Measurements from ENCODE around the gene ADAMTS17. TPM values are rescaled to one million over a fixed set of nuclear protein-coding genes. Genes with fewer than 3 reads are reported as not detected.

ADAMTS17 gene
- total RNA-seq, 1 experiment from 2014 or later = 4.2 TPM

DNA sequence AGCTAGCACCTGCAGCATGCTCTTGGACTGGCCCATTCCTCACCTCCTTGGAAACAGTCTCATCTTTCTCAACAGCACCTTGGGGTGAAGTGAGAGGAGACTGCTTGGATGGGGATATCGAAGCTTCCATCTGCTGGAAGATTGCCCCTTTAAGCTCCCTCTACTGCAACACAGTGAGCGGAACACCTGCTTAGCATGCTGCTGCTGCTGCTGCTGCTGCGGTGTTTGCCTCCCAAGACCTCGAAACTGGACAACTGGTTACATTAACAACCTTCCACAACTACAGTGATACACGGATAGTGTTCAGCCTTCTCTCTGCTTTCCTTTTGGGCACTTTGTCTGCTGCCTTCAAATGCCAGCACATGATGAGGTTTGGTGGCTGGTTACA is 354.7 kb downstream of the ADAMTS17 start:
- H3K9me2 ChIP-seq (ENCODE audit: insufficient read depth) = no peaks in the 10 kb centered on the region
- no peaks in the 10 kb centered on the region for H3K79me2 ChIP-seq (ENCODE audit: insufficient read depth, low read length)
- no peak overlapping the region for H2AFZ ChIP-seq (ENCODE audit: low read depth, low read length, poor library complexity, severe bottlenecking)
- CTCF ChIA-PET = no interaction called here
- no peak overlapping the region for H3K9ac ChIP-seq (ENCODE audit: low read length)
- no peaks in the 10 kb centered on the region for H3K27me3 ChIP-seq (ENCODE audit: insufficient read depth, low read length)
- ATAC-seq = no peak
- no peaks in the 10 kb centered on the region for H3K4me1 ChIP-seq (ENCODE audit: control insufficient read depth in 1 of 2, insufficient read depth in 2 of 2, low read length in 2 of 2)
- no peak for DNase-seq (ENCODE audit: low read depth, low spot score)
- no peaks in the 10 kb centered on the region for H3K9me3 ChIP-seq (ENCODE audit: control insufficient read depth in 1 of 2, insufficient read depth in 1 of 2, low read depth in 1 of 2, low read length in 2 of 2)
- H3K36me3 ChIP-seq (ENCODE audit: control insufficient read depth in 1 of 2, insufficient read depth in 2 of 2, low read length in 2 of 2) = no peaks in the 10 kb centered on the region
- RAD21 ChIA-PET (ENCODE audit: low non-redundant PET in 1 of 2, low total read pairs in 2 of 2, uncharacterized antibody in 2 of 2, unreplicated experiment in 2 of 2) = no interaction called here
- H3K27ac ChIP-seq (ENCODE audit: low read depth, low read length) = no peak overlapping the region
- no peak overlapping the region for H3K4me2 ChIP-seq (ENCODE audit: low read length)
- POLR2A ChIA-PET = no interaction called here
- TF ChIP-seq ZNF274 (IDR thresholded peaks at IDR 0.05; ENCODE audit: low read depth, low read length) = no peak
- TF ChIP-seq FOSL1 (IDR thresholded peaks at IDR 0.05; ENCODE audit: low read depth) = no peak
- TF ChIP-seq, protein P1, sequence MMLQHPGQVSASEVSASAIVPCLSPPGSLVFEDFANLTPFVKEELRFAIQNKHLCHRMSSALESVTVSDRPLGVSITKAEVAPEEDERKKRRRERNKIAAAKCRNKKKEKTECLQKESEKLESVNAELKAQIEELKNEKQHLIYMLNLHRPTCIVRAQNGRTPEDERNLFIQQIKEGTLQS (IDR thresholded peaks at IDR 0.05) = no peak
- no peak for TF ChIP-seq ZFX (IDR thresholded peaks at IDR 0.05)
- no peak for TF ChIP-seq RAD21 (IDR thresholded peaks at IDR 0.05; ENCODE audit: low read depth)
- TF ChIP-seq ELF1 (IDR thresholded peaks at IDR 0.05; ENCODE audit: borderline replicate concordance, low read depth) = no peak
- TF ChIP-seq SP1 (IDR thresholded peaks at IDR 0.05; ENCODE audit: low read depth) = no peak
- no peak for TF ChIP-seq YY1 (IDR thresholded peaks at IDR 0.05; ENCODE audit: extremely low read depth, insufficient replicate concordance, low read depth, low read length)
- TF ChIP-seq, protein P2, sequence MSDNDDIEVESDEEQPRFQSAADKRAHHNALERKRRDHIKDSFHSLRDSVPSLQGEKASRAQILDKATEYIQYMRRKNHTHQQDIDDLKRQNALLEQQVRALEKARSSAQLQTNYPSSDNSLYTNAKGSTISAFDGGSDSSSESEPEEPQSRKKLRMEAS (IDR thresholded peaks at IDR 0.05) = no peak
- no peak for TF ChIP-seq SIN3A (IDR thresholded peaks at IDR 0.05; ENCODE audit: low read depth)
- TF ChIP-seq, protein P3, sequence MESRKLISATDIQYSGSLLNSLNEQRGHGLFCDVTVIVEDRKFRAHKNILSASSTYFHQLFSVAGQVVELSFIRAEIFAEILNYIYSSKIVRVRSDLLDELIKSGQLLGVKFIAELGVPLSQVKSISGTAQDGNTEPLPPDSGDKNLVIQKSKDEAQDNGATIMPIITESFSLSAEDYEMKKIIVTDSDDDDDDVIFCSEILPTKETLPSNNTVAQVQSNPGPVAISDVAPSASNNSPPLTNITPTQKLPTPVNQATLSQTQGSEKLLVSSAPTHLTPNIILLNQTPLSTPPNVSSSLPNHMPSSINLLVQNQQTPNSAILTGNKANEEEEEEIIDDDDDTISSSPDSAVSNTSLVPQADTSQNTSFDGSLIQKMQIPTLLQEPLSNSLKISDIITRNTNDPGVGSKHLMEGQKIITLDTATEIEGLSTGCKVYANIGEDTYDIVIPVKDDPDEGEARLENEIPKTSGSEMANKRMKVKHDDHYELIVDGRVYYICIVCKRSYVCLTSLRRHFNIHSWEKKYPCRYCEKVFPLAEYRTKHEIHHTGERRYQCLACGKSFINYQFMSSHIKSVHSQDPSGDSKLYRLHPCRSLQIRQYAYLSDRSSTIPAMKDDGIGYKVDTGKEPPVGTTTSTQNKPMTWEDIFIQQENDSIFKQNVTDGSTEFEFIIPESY (IDR thresholded peaks at IDR 0.05; ENCODE audit: extremely low read depth, insufficient replicate concordance, low read length) = no peak
- TF ChIP-seq EZH2 (IDR thresholded peaks at IDR 0.05) = no peak
- intact Hi-C loops (cut with micrococcal nuclease) = no loop called here
- H3K4me3 ChIP-seq (replicated peaks in 1 of 2; ENCODE audit: low read depth in 1 of 2, low read length in 2 of 2) = no peak overlapping the region
- no peaks in the 10 kb centered on the region for H4K20me1 ChIP-seq (ENCODE audit: insufficient read depth)
- no TSS peak for BruUV-seq (replicated peaks)

Data from HCT116 (cell line).